GM21825 (cell line): ENCODE measurements around the gene TIMP2.
"Not testable (repeated sequence)": the region's sequence is repeated elsewhere in the genome, so short reads cannot be mapped to it uniquely, and the experiment has no call there.

Source experiments
- ATAC-seq: cut with Tn5 transposase; IDR thresholded peaks from one replicate; pipeline ENCODE4 v1.9.1; 2021; ENCODE audit warnings: mild to moderate bottlenecking, moderate library complexity; ENCODE audit not compliant: unreplicated experiment

Gene TIMP2

GRCh38 chr17:78873519-78874340 lies 51.5 kb downstream of the TIMP2 start:
- no peak for ATAC-seq

GRCh38 chr17:78872486-78872885 lies 52.7 kb downstream of the TIMP2 start:
- no peak for ATAC-seq

DNA sequence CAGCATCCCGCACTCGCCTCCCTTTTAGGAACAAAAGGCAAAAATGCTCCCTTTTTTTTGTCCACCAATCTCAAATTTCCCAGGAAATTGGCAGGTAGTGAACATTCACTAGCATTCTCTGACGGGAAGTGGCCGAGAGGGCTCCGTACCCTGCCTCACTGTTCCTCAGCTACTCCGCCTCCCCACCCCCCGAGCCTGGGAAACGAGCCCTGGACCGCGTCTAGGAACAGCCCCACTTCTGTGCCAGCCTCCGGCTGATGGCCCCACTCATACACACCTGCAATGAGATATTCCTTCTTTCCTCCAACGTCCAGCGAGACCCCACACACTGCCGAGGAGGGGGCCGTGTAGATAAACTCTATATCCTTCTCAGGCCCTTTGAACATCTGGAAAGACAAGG lies 54.6 kb downstream of the TIMP2 start:
- no peak for ATAC-seq

- no peak for ATAC-seq
Measured at GRCh38 chr17:78868391-78868790, 56.8 kb downstream of the TIMP2 start.

- not testable (repeated sequence) for ATAC-seq
Measured at GRCh38 chr17:78867046-78867445, 58.1 kb downstream of the TIMP2 start.

- no peak for ATAC-seq
Measured at GRCh38 chr17:78865682-78866390, 59.4 kb downstream of the TIMP2 start.

- ATAC-seq: no peak
Measured at GRCh38 chr17:78864117-78864516, 61.1 kb downstream of the TIMP2 start.

- ATAC-seq: no peak
Measured at GRCh38 chr17:78862073-78863023, 62.8 kb downstream of the TIMP2 start.

GRCh38 chr17:78861229-78861628 lies 64.0 kb downstream of the TIMP2 start:
- ATAC-seq: no peak

DNA sequence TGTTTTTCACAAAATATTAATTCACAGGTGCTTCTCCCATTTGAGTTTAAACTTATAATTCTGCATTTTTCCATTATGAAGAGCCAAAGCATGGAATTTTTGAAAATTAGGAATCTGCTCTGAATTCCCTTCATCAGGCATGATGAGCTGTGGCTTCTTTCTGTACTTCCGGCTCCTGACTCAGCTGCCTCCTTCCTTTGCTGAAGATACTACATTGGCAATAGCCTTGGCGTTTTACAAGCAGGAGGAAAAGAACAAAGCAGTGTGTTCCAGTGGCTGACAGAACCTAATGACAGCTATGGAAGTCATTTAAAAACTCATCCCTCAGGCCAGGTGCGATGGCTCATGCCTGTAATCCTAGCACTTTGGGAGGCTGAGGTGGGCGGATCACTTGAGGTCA lies 66.1 kb downstream of the TIMP2 start:
- no peak for ATAC-seq

- ATAC-seq: no peak
Measured at GRCh38 chr17:78857266-78857665, 67.9 kb downstream of the TIMP2 start.

- no peak for ATAC-seq
Measured at GRCh38 chr17:78855561-78856165, 69.5 kb downstream of the TIMP2 start.

GRCh38 chr17:78854508-78854907 lies 70.7 kb downstream of the TIMP2 start:
- ATAC-seq: no peak

- no peak for ATAC-seq
Measured at GRCh38 chr17:78853926-78854394, 71.2 kb downstream of the TIMP2 start.

GRCh38 chr17:78852709-78853121 lies 72.5 kb downstream of the TIMP2 start:
- no peak for ATAC-seq

DNA sequence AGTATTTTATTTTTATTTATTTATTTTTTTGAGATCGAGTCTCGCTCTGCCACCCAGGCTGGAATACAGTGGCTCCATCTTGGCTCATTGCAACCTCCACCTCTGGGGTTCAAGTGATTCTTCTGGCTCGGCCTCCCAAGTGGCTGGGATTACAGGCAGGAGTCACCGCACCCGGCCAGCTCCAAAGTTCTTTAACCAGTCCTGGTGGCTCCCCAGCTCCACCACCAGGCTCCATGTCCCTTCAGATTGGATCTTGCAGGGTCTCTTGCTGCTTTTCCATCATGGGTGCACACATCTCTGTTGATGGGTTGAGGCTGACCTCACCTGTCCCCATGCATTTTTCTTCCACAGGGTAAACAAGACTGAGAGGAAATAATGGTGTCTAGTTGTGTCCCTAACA lies 76.2 kb downstream of the TIMP2 start:
- ATAC-seq: no peak

DNA sequence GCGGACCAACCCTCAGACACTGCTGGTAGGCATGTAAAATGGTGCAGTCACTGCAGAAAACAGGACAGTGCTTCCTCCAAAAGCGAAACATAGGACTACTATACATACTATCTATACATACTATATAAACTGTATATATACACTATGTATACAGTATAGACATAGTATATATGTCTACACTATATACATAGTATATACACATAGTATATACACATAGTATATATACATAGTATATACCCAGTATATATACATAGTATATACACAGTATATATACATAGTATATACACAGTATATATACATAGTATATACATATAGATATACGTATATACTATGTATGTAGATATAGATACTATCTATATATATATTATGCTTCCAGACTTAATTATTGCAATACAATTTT lies 78.1 kb downstream of the TIMP2 start:
- ATAC-seq: no peak

DNA sequence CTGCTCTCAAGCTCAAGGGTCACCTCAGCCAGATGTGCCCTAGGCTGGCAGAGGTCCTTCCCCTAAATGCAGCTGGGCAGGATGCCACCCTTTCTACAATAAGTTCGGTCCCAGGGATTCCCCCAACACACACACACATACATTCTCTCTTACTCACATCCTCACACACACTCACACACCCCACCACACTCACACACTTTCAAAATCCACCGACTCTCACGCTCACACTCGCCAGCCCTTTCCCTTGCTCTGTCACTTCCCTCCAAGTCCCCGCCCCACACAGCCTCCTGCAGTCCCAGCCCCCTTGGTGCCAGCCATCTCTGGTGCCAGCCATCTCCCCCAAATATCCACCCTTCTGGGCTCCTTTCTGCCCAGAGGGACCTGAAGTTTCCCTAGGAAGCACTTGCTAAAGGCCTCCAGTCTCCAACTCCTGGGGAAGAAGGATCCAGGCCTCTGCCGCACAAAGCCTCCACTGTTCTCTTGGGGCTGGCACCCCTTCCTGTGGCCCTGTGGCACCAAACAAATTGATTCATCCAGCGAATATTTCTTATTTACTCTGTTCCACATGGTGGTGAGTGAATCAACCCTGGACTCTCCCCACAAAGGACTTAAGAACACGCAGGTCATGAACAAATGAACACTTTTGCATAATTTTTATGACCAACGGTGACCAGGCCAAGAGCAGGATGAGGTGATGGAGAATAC lies 80.7 kb downstream of the TIMP2 start:
- no peak for ATAC-seq

DNA sequence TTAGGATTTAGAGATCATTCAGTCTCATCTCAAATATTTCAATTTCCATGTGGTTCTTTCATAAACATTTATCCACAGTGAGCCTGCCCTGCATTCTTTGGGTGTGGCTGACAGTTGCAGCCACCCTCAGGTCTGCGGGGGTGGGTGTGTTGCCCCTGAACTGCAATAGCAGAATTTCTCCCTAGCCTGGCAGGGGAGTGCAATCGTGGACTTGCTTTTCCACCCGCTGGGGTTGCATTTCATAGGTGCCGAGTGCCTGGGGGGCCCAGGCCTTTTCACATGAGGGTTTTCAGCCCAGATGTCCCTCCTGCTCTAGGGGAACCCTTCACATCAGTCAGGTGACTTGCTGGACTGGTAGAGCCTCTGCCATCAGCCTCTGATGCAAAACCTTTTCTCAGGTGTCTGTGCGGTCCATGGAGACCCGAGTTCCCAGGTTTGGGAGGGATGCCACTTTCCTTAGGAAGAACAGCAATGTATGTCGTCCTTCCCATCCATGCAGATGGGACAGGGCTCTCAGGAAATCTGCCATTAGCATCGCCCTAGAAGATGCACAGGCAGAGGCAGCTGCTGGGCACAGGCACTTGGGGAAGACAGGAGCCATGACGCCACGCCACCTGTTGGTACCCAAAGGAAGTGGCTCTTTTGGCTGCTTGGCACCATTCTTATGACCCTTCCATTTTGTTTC lies 82.2 kb downstream of the TIMP2 start:
- no peak for ATAC-seq
